Naive thymus-derived CD8-positive, alpha-beta T cell (primary cell): ENCODE data around the gene CDCA5. TPM values are rescaled to one million over a fixed set of nuclear protein-coding genes. Genes with fewer than 3 reads are reported as not detected.

Source experiments
- ATAC-seq, 2 donors: fragments of 150-1000 bp; cut with Tn5 transposase in 1 of 2; sonication (Bioruptor Pico), chemical (Tn5 transposase) in 1 of 2; 1 replicate in 1 of 2; 2 replicates in 1 of 2; pipeline ENCODE4 v1.10.0; 2021; ENCODE audit warnings: mild to moderate bottlenecking in 2 of 2, moderate library complexity in 2 of 2
- POLR2A ChIA-PET: fragments of 350-600 bp; sonication (Branson Sonifier 250); formaldehyde crosslinking; loops from one replicate; lab custom pipeline; 2021; ENCODE audit warnings: antibody characterized with exemption; lab: Charles Lee
- DNase-seq, 10 donors: peaks; one replicate each; pipeline versions ENCODE4 v3.0.0 to v3.0.0-alpha.2; 2020 to 2022
- H3K27ac Mint-ChIP-seq, 10 donors: one replicate each; pipeline ENCODE4 v1.8.0; 2020 to 2022; ENCODE audit warnings: mild to moderate bottlenecking in 10 of 10, mixed read lengths in 10 of 10, moderate library complexity in 4 of 10, inconsistent platforms in 1 of 10
- H3K27me3 Mint-ChIP-seq, 5 donors: one replicate each; pipeline ENCODE4 v1.8.0; 2021 to 2022; ENCODE audit warnings: mixed read lengths in 5 of 5
- H3K36me3 Mint-ChIP-seq, 3 donors: one replicate each; pipeline ENCODE4 v1.8.0; 2020 to 2022; ENCODE audit warnings: mixed read lengths in 3 of 3, mild to moderate bottlenecking in 2 of 3, inconsistent platforms in 1 of 3
- H3K4me1 Mint-ChIP-seq, 4 donors: one replicate each; pipeline ENCODE4 v1.8.0; 2021 to 2022; ENCODE audit warnings: mixed read lengths in 4 of 4
- H3K4me3 Mint-ChIP-seq, 10 donors: one replicate each; pipeline ENCODE4 v1.8.0; 2020 to 2022; ENCODE audit warnings: mild to moderate bottlenecking in 10 of 10, mixed read lengths in 10 of 10, moderate library complexity in 6 of 10, inconsistent platforms in 1 of 10
- H3K9me3 Mint-ChIP-seq, 9 donors: one replicate each; pipeline ENCODE4 v1.8.0; 2020 to 2022; ENCODE audit warnings: mixed read lengths in 9 of 9, mild to moderate bottlenecking in 3 of 9, inconsistent platforms in 1 of 9, moderate library complexity in 1 of 9
- polyA plus RNA-seq, 3 donors: library from polyadenylated mRNA; unstranded; fragments of 300-500 nt; fragmentation: Illumina TruSeq; gene quantifications; one replicate each; pipeline ENCODE4 v1.2.3, GENCODE V29; 2021
- total RNA-seq, 8 experiments: library from RNA in 2 of 8; stranded (reverse) in 2 of 8; gene quantifications; one replicate each; pipeline ENCODE4 v1.2.3 and lab custom pipeline; 2021 to 2026

Gene CDCA5
- total and polyA plus RNA-seq, 5 experiments from 2014 or later = 0.22 to 1.0 (median 0.60) TPM

DNA sequence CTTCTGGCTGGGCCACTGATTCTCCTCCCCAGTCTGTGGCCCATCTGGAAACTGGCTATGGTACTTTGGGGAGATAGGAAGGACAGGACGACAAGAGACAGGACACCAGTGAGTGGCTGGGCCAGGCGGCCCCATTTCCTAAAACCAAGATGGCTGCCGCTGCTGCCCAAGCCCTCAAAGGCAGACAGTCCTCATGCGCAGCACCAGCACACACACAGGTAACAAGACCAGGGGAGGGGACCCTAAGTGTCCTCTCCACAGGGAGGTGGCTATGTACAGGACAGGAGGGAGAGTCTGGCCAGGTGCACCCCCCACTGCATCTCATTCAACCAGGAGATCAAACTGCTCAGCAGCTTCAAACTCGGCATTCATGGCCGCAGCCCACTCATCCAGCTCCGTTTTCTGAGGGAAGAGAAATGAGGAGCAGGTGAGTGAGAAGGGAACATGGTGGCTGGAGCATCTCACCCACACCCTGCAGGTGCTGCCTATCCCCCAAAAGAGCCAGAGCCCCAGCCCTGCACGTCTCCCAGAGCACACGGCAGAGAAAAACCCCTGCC lies 5.0 kb downstream of the CDCA5 start:
- DNase-seq (no peak), ATAC-seq (no peak)
- Mint-ChIP-seq H3K4me3 (no peak overlapping the region), H3K27ac (peak overlapping the region in 1 of 10 donors; percentile 62), H3K36me3 (no peaks in the 10 kb centered on the region), H3K9me3 (no peaks in the 10 kb centered on the region), H3K27me3 (peaks cover 0 to under 1% (median 0%) of the 10 kb centered on the region in 5 donors), H3K4me1 (peaks cover 6 to 22% (median 13%) of the 10 kb centered on the region in 4 donors)
- POLR2A ChIA-PET = interaction anchor here (0.6 to 0.9 kb wide), 4 partner anchors 38 to 1208 kb away, joined by 3 to 5 read pairs (median 4); partner anchors contain the start of genes ARL2 and SAC3D1

DNA sequence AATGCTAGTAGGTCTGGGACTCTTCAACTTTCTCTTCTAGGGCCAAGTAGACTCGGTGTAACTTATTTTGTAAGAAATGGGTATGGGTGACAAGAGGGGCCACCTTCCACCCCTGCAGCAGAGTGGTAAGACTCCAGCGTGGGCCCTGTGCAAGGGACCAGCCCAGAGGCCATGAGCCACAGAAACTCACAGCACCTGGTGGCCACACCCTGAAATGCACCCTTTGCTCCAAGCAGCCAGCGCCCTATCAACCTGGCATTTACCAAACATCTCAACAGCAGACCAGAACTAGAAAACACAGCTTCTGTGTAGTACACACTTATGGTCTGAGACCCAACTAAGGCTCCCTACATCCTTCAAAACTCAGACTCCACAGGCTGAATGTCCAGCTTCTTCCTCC lies 5.7 kb downstream of the CDCA5 start:
- Mint-ChIP-seq H3K27ac (peak overlapping the region in 7 of 10 donors; percentile 33 to 86 (median 62)), H3K9me3 (no peaks in the 10 kb centered on the region), H3K36me3 (no peaks in the 10 kb centered on the region), H3K4me1 (peaks cover 4 to 15% (median 6%) of the 10 kb centered on the region in 4 donors), H3K27me3 (no peaks in the 10 kb centered on the region), H3K4me3 (no peak overlapping the region)
- POLR2A ChIA-PET = no interaction called here
- DNase-seq (peak; percentile 43 to 81 (median 62)), ATAC-seq (peak; percentile 99 to 100)

DNA sequence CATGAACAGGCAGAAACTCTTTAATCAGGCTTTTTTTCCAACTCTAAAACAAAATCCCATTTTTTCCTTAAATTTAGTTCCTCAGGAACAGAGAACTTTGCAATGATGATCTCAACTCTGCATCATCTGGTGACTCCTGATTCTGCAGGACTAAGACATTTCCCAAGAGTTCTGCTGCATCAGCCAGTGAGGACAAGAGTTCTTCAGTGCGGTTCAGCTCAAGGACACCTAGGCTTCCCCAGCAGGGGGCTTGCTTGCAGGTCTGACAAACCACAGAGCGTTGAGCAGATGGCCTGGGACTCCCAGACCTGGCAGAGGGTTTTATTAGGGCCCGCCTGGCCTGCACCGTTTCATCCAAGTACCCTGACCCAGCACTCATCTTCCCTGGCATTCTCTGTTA lies 6.4 kb downstream of the CDCA5 start:
- ATAC-seq = no peak
- H3K4me1 Mint-ChIP-seq = peaks cover 4 to 10% (median 6%) of the 10 kb centered on the region in 4 donors
- POLR2A ChIA-PET = interaction anchor here (0.9 kb wide), 1 partner anchor 63 kb away, joined by 3 read pairs; the partner anchor contains the start of gene ARL2
- peak overlapping the region in 2 of 10 donors; percentile 70 to 84 for H3K27ac Mint-ChIP-seq
- no peaks in the 10 kb centered on the region for H3K27me3 Mint-ChIP-seq
- no peaks in the 10 kb centered on the region for H3K9me3 Mint-ChIP-seq
- no peaks in the 10 kb centered on the region for H3K36me3 Mint-ChIP-seq
- H3K4me3 Mint-ChIP-seq = no peak overlapping the region
- no peak for DNase-seq

DNA sequence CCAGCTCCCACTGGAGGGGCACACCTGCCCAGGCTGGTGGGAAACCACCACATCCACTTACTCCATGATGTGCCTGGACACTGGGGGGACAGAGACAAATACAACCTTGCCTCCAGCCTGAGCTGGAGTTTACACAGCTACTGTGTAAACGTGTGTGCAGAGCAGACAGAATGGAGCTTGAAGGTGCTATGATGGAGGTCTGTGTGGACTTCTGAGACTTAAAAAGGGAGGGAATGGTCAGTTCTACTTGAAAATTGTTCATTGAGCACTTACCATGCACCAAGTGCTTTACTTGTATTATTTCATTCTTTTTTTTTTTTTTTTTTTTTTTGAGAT lies 11.2 kb downstream of the CDCA5 start:
- no peak overlapping the region for H3K27ac Mint-ChIP-seq

DNA sequence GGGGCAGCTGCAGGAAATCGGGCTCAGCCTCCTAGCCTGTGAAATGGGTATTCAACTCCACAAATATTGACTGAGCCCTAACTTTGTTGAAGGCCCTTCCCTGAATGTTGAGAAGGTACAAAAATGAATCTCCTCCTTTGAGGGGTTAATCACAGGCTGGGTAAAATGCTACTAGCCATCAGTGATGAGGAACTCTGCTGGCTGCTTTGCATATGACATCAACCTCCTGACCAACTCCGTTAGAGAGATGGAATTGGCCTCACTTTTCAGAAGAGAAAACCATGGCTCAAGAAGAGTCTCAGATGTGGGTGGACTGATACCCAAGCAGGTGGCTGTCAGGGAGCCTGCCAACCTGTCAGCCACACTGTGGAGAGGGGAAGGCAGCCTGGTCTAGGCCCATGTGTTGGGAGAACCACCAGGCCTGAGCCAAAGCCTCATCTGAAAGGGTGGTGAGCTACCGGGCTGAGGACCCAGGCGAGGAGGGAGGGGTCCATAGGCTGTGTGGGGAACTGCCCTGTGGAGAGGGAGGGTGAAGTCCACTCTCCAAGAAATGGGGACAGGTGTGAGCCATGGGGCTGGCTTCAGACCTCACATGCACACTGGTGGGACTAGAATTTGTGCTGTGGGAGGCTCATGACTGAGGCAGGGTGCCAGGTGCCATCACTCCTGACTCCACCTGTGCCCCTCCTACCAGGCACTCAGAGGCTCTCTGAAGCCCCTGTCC lies 11.8 kb downstream of the CDCA5 start:
- no peak for DNase-seq
- H3K9me3 Mint-ChIP-seq = no peaks in the 10 kb centered on the region
- peaks cover 0 to 2% (median 0%) of the 10 kb centered on the region in 4 donors for H3K4me1 Mint-ChIP-seq
- POLR2A ChIA-PET = interaction anchor here (0.7 to 0.9 kb wide), 2 partner anchors 9 to 50 kb away, joined by 3 to 5 read pairs; partner anchors contain the start of genes FAU and MRPL49
- H3K27ac Mint-ChIP-seq = no peak overlapping the region
- H3K36me3 Mint-ChIP-seq = no peaks in the 10 kb centered on the region
- H3K4me3 Mint-ChIP-seq = no peak overlapping the region
- H3K27me3 Mint-ChIP-seq = no peaks in the 10 kb centered on the region
- ATAC-seq = no peak

More for the DNA sequence above, 11.2 kb downstream of the CDCA5 start:
- Mint-ChIP-seq H3K27me3 (no peaks in the 10 kb centered on the region), H3K36me3 (no peaks in the 10 kb centered on the region), H3K9me3 (no peaks in the 10 kb centered on the region), H3K4me1 (peaks cover 0 to 2% (median 0%) of the 10 kb centered on the region in 4 donors), H3K4me3 (no peak overlapping the region)
- POLR2A ChIA-PET = interaction anchor here (0.7 to 0.9 kb wide), 2 partner anchors 8 to 50 kb away, joined by 3 to 5 read pairs; partner anchors contain the start of genes FAU and MRPL49
- DNase-seq = no peak
- no peak for ATAC-seq

DNA sequence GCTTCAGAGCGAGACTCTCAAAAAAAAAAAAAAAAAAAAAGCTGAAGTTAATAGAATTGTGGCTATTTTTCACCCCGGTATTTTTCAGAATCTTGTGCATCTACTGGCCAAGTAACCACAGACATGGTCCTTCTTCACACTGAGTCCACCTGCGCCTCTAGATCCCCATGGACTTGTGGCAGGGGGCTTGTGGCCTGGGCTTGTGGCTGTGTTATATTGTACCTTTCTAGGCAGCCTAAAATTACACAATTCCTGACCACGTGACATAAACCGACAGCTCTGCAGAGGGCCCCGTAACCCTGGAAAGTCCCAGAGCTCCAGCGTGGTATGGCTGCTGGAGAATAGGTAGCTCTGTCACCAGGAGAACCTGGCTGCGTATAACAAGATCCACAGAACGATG lies 14.6 kb downstream of the CDCA5 start:
- Mint-ChIP-seq H3K9me3 (no peaks in the 10 kb centered on the region), H3K27ac (no peak overlapping the region), H3K4me3 (no peak overlapping the region), H3K36me3 (no peaks in the 10 kb centered on the region), H3K4me1 (peaks cover 0 to 2% (median 0%) of the 10 kb centered on the region in 4 donors), H3K27me3 (no peaks in the 10 kb centered on the region)
- no peak for ATAC-seq
- POLR2A ChIA-PET = no interaction called here
- DNase-seq = no peak

DNA sequence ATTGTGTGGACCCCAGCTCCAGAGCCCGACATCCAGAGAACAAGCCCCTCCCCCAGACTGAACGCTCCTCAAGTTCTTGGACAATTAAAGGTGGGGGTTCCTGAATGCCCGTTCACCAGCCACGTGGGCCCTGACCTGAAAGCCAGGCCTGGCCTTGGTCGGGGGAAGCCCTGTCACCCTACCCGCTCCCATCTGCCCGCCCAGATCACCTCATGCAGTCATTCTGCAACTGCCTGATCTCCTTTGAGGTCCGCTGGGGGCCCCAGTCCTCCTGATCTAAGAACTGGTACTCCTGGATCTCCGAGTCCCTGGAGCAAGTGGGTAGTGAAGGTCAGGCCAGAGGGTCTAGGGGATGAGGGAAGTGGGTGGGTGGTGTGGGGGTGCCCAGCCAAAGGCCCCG lies 16.4 kb downstream of the CDCA5 start:
- DNase-seq (no peak), ATAC-seq (no peak)
- H3K9me3 Mint-ChIP-seq = no peaks in the 10 kb centered on the region
- H3K4me3 Mint-ChIP-seq = no peak overlapping the region
- H3K36me3 Mint-ChIP-seq = no peaks in the 10 kb centered on the region
- H3K27ac Mint-ChIP-seq = peak overlapping the region in 1 of 10 donors; percentile 29
- POLR2A ChIA-PET = no interaction called here
- no peaks in the 10 kb centered on the region for H3K27me3 Mint-ChIP-seq
- H3K4me1 Mint-ChIP-seq = peaks cover 0 to 2% (median under 1%) of the 10 kb centered on the region in 4 donors

DNA sequence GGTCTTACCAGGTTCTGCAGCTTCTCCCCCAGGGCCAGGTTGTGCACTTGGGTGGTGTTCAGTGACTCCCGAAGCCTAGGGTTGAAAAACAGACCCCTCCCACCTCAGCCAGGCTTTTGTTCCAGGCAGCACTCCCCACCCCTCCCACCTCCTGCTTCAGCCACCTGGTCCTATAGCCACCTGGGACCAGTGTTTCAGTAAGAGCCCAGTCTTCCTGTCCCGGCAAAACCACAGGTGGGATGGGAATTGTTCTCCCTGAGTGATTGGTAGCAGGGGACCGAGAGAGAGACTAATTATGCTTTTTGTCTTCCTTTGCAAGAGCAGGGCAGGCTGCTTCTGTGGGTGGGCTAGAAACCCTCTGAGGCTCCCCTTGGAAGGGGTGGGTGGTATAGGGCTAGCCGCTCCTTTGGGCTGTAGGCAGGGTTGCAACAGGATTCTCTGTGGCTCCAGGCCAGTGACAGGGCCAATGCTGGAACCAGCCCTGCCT lies 17.0 kb downstream of the CDCA5 start:
- peaks cover 0 to 2% (median under 1%) of the 10 kb centered on the region in 4 donors for H3K4me1 Mint-ChIP-seq
- ATAC-seq (no peak), DNase-seq (no peak)
- H3K9me3 Mint-ChIP-seq = no peaks in the 10 kb centered on the region
- H3K27ac Mint-ChIP-seq = no peak overlapping the region
- no peaks in the 10 kb centered on the region for H3K27me3 Mint-ChIP-seq
- POLR2A ChIA-PET = no interaction called here
- no peaks in the 10 kb centered on the region for H3K36me3 Mint-ChIP-seq
- H3K4me3 Mint-ChIP-seq = no peak overlapping the region

DNA sequence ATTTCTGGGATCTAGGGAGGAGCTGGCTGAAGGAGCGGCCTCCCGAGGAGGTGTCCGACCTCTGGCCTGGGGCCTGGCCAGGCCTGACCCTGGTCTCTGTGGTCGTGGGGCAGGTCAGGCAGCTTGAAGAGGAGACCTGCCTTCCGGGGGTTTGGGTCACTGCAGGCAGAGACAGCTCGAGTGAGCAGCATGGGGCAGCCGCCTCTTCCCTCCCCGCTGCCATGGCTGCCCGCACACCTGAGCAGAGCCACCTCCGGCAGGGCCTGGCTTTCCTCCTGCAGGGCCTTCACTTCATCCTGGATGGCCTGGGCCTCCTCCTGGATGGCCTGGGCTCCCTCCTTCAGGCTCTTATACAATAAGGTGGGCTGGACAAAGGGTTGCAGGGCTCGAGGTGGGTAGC lies 17.5 kb downstream of the CDCA5 start:
- DNase-seq = no peak
- H3K9me3 Mint-ChIP-seq = no peaks in the 10 kb centered on the region

DNA sequence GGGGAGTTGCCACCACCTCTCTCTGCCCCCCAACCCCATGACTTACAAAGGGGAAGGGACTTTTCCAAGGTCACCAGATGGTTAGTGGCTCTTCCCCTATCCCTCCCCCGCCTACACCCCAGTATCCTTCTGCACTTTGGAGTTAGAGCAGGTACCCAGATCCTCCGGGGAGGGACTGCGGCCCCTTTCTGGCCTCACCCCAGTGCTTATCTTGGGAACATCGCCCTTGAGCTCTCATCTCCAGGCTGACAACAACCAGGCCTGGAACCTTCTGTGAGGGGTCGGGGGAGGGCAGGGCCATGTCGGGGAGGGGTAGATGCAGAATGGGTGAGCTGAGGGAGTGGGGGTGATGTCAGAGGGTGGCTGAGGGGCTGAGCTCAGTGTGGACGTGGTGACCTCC lies 18.0 kb downstream of the CDCA5 start:
- no peak overlapping the region for H3K4me3 Mint-ChIP-seq
- H3K4me1 Mint-ChIP-seq = peaks cover 0 to 4% (median 2%) of the 10 kb centered on the region in 4 donors
- no peaks in the 10 kb centered on the region for H3K9me3 Mint-ChIP-seq
- DNase-seq (no peak), ATAC-seq (no peak)
- no peak overlapping the region for H3K27ac Mint-ChIP-seq
- no peaks in the 10 kb centered on the region for H3K36me3 Mint-ChIP-seq
- no peaks in the 10 kb centered on the region for H3K27me3 Mint-ChIP-seq
- POLR2A ChIA-PET = no interaction called here

More for the DNA sequence above, 17.5 kb downstream of the CDCA5 start:
- no peak overlapping the region for H3K27ac Mint-ChIP-seq
- no peak overlapping the region for H3K4me3 Mint-ChIP-seq
- no peaks in the 10 kb centered on the region for H3K27me3 Mint-ChIP-seq
- H3K4me1 Mint-ChIP-seq = peaks cover 0 to 2% (median under 1%) of the 10 kb centered on the region in 4 donors
- no peaks in the 10 kb centered on the region for H3K36me3 Mint-ChIP-seq
- POLR2A ChIA-PET = no interaction called here
- ATAC-seq = no peak

DNA sequence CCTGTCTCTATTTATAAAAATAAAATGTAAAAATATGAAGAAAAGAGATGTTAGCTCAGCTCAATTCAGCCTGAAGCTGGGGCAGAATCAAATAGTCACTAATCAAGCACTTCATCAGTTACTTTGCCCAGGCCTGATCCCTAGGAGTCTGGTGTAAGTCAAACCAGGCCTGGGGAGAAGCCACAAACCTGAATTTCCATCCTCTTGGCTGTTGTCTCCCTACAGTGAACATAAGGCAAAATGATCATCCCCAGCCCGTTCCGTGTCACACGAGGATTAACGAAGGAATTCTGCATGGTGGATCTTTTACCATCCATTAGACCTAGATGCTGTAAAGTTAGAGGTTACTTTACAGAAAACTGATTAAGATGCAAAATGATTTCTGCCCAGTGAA lies 19.0 kb downstream of the CDCA5 start:
- no peak for ATAC-seq
- POLR2A ChIA-PET = interaction anchor here (0.7 kb wide), 2 partner anchors 48 to 178 kb away, joined by 3 to 6 read pairs; no protein-coding TSS in a partner anchor
- no peaks in the 10 kb centered on the region for H3K27me3 Mint-ChIP-seq

DNA sequence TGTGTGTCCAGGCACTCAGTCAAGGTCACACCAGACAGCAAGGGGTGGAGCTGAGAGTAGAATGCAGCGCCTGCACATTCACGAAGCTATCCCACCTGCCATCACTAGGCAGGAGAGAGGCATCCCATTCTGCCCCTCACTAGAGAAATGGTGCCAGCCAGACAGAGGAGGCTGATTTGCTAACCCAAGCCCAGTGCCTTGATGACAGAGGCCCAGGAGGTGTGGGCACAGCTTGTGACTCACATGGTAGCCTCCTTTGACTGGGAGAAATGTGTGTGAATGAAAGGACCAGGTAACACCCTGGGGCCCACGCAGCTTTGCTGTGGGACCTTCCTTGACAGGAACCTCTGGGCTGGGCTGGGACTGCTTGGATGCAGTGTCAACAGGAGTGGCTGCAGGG lies 20.3 kb downstream of the CDCA5 start:
- Mint-ChIP-seq H3K27me3 (no peaks in the 10 kb centered on the region), H3K27ac (no peak overlapping the region), H3K4me3 (no peak overlapping the region), H3K4me1 (peaks cover 0 to 4% (median 1%) of the 10 kb centered on the region in 4 donors), H3K9me3 (no peaks in the 10 kb centered on the region), H3K36me3 (no peaks in the 10 kb centered on the region)
- DNase-seq (no peak), ATAC-seq (no peak)
- POLR2A ChIA-PET = interaction anchor here (0.7 kb wide), 1 partner anchor 25 kb away, joined by 8 read pairs; no protein-coding TSS in a partner anchor

More for the DNA sequence above, 19.0 kb downstream of the CDCA5 start:
- no peaks in the 10 kb centered on the region for H3K9me3 Mint-ChIP-seq
- peak overlapping the region in 1 of 10 donors; percentile 29 for H3K27ac Mint-ChIP-seq
- H3K36me3 Mint-ChIP-seq = no peaks in the 10 kb centered on the region
- no peak for DNase-seq
- H3K4me3 Mint-ChIP-seq = no peak overlapping the region
- peaks cover 0 to 4% (median 2%) of the 10 kb centered on the region in 4 donors for H3K4me1 Mint-ChIP-seq

DNA sequence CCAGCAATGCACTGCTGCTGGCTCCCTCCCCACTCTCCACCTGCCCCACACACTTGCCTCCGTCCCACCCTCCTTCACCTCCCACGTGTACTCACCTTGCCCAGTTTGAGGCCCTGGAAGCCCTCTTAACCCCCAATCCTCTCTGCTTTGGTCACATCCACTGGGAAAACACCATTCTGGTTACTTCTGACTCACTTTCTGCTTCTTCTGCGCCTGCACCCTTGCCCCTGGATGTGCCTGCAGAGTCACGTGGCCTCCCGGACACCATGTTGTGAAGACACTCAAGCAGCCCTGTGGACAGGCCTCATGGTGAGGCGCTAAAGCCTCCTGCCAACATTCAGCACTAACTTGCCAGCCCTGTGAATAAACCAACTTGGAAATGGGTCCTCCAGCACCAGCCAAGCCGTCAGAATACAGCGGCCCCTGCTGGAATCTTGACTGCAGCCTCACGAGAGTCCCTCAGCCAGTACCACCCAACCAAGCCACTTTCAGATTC lies 22.9 kb downstream of the CDCA5 start:
- Mint-ChIP-seq H3K4me3 (no peak overlapping the region), H3K4me1 (peaks cover 0 to 4% (median 1%) of the 10 kb centered on the region in 4 donors), H3K27me3 (no peaks in the 10 kb centered on the region), H3K36me3 (no peaks in the 10 kb centered on the region), H3K9me3 (no peaks in the 10 kb centered on the region), H3K27ac (peak overlapping the region in 3 of 10 donors; percentile 29 to 56 (median 48))
- POLR2A ChIA-PET = no interaction called here
- peak in 1 of 2 donors; percentile 20 for ATAC-seq
- DNase-seq = no peak
